ENCODE data around the gene SH3GLB2.

DNA sequence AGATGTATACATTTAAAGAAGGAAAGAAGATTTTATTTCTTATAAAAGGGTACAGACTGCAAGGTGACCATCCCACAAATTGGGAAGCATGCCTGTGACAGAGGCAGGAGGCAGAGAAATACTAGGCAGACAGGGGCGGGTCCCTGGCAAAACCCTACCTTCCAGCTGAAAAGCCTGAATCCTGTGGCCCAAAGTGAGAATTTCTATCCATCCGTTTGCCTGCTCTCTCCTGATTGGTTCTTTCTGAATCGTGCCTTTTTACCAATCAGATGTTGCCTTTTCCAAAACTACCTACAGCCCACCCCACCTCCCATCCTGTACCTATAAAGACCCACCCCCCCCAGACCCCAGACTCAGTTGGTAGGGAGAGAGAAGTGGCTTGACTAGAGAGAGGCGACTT lies 3.4 kb upstream of the SH3GLB2 start:
- TF ChIP-seq, protein P1, sequence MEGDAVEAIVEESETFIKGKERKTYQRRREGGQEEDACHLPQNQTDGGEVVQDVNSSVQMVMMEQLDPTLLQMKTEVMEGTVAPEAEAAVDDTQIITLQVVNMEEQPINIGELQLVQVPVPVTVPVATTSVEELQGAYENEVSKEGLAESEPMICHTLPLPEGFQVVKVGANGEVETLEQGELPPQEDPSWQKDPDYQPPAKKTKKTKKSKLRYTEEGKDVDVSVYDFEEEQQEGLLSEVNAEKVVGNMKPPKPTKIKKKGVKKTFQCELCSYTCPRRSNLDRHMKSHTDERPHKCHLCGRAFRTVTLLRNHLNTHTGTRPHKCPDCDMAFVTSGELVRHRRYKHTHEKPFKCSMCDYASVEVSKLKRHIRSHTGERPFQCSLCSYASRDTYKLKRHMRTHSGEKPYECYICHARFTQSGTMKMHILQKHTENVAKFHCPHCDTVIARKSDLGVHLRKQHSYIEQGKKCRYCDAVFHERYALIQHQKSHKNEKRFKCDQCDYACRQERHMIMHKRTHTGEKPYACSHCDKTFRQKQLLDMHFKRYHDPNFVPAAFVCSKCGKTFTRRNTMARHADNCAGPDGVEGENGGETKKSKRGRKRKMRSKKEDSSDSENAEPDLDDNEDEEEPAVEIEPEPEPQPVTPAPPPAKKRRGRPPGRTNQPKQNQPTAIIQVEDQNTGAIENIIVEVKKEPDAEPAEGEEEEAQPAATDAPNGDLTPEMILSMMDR (conservative IDR thresholded peaks at IDR 0.05; ENCODE audit: low read depth, low read length), result no peak
- TF ChIP-seq EZH2 (IDR thresholded peaks at IDR 0.05; ENCODE audit: low read length, unreplicated experiment) (no peak), EZH2phosphoT487 (IDR thresholded peaks at IDR 0.05; ENCODE audit: borderline replicate concordance, low read length) (no peak)
